ENCODE measurements around the gene IL17RB. TPM values are rescaled to one million over a fixed set of nuclear protein-coding genes. Genes with fewer than 3 reads are reported as not detected.
A peak's percentile ranks its signal among the peaks of the same experiment; 100 is the strongest.

Gene IL17RB
- total RNA-seq, 2 donors from 2014 or later = 6.2 to 8.4 TPM

DNA sequence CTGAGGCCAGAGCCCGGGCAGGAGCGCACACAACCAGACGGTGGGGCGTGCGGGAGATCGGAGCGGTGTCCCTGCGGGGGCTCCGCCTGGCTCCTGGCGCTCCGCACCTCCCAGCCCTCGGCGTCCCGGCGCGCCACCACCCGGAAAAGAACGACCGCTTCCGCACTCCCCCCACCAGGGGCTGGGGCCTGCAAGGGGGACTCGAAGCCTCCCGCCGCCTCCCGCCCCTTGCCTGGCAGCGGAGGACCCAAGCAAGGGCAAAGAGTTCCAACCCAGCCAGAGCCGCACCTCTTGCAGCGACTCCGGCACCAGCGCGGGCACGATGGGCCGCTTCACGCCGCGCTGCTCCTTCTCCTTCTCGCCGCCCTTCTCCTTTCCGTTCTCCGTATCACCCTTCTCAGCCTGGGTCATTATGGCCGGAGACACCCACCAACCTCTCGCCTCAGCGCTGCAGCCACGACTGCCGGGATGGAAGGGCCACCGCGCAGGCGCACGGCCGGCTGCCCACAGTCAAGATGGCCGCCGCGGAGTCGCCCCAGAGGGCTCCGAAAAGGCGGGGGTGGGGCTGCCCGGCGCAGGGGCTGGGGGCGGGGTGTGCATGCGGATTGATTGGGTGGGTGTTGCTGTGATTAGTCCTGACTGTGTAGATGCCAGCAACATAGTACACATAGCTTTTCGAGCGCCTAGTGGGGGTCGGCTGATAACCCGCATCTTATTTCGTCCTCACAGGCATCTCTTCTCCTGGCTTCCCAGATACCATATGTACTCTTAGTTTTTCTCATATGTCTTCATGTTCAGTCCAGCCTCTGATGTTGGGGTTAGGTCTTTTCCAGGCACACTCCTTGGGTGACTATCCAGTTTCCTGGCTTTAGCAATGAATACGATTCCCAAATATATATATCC lies 35.6 kb downstream of the IL17RB start, which contains the start of gene ACTR8:
ACTR8 (minus strand) TSS at position 462 of the 903 bp plus-strand sequence; CDS start at position 411, 51 bp downstream.
- peak within 1 kb of the TSS; percentile 98 for H3K27ac Mint-ChIP-seq
- Histone ChIP-seq H3K9ac (ENCODE audit: extremely low read depth, low read length, poor library complexity, severe bottlenecking) (peak within 1 kb of the TSS; percentile 89), H3K27ac (ENCODE audit: low read depth, low read length) (peak within 1 kb of the TSS; percentile 80), H3K4me1 (ENCODE audit: control insufficient read depth, insufficient read depth, low read length) (peaks cover 3% of the 10 kb centered on the region), H3K4me3 (ENCODE audit: low read length) (peak within 1 kb of the TSS; percentile 98), H3K27me3 (ENCODE audit: control insufficient read depth, insufficient read depth, low read length, poor library complexity, severe bottlenecking) (no peaks in the 10 kb centered on the region), H3K36me3 (ENCODE audit: control insufficient read depth, insufficient read depth, low read length) (peaks cover 61% of the 10 kb centered on the region), H3K9me3 (ENCODE audit: control insufficient read depth, low read length) (no peaks in the 10 kb centered on the region)
- H3K36me3 Mint-ChIP-seq (ENCODE audit: low read depth) = peaks cover 40% of the 10 kb centered on the region
- H3K4me3 Mint-ChIP-seq = peak within 1 kb of the TSS; percentile 96
- TF ChIP-seq, protein P1, sequence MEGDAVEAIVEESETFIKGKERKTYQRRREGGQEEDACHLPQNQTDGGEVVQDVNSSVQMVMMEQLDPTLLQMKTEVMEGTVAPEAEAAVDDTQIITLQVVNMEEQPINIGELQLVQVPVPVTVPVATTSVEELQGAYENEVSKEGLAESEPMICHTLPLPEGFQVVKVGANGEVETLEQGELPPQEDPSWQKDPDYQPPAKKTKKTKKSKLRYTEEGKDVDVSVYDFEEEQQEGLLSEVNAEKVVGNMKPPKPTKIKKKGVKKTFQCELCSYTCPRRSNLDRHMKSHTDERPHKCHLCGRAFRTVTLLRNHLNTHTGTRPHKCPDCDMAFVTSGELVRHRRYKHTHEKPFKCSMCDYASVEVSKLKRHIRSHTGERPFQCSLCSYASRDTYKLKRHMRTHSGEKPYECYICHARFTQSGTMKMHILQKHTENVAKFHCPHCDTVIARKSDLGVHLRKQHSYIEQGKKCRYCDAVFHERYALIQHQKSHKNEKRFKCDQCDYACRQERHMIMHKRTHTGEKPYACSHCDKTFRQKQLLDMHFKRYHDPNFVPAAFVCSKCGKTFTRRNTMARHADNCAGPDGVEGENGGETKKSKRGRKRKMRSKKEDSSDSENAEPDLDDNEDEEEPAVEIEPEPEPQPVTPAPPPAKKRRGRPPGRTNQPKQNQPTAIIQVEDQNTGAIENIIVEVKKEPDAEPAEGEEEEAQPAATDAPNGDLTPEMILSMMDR (conservative IDR thresholded peaks at IDR 0.05) = peak; percentile 55
- 2 to 23% methylated on average over 4 to 65 of the region's 65 CpGs for WGBS, 2 experiments (ENCODE audit: insufficient coverage in 1 of 2, insufficient read length in 1 of 2)
- no peaks in the 10 kb centered on the region for H3K27me3 Mint-ChIP-seq (ENCODE audit: insufficient read depth)
- DNase-seq = peak; percentile 97
- peaks cover 11% of the 10 kb centered on the region for H3K4me1 Mint-ChIP-seq
- no peaks in the 10 kb centered on the region for H3K9me3 Mint-ChIP-seq

DNA sequence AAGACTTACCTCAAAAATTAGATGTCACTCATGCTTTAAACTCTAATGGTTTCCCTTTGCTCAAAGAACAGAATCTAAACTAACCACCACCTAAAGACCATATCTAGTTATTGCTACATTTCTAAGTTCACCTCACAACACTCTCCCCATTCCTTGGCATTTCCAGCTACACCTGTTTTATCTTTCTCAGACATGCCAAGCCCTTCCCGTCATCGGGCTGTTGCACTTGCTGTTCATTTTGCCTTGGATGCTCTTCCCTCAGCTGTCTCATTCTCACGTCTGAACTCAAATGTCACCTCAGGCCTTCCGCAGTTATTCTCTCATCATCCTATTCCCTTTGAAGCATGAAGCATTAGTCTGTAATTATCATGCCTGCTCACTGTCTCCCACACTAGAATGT lies 36.6 kb downstream of the IL17RB start:
- peaks cover 61% of the 10 kb centered on the region for H3K36me3 ChIP-seq (ENCODE audit: control insufficient read depth, insufficient read depth, low read length)

DNA sequence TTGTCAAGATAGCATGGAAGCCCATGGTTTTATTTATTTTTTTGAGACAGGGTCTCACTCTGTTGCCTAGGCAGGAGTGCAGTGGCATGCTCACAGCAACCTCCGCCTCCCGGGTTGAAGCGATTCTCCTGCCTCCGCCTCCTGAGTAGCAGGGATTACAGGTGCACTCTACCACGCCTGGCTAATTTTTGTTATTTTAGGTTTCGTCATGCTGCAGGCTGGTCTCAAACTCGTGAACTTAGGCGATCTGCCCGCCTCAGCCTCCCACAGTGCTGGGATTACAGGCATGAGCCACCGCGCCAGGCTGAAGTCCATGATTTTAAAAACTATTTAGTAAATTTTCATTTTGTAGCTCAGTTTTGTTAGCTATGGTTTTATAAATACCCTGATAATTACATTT lies 38.3 kb downstream of the IL17RB start:
- H3K27me3 ChIP-seq (ENCODE audit: control insufficient read depth, insufficient read depth, low read length, poor library complexity, severe bottlenecking) = no peaks in the 10 kb centered on the region
- H3K9me3 Mint-ChIP-seq = no peaks in the 10 kb centered on the region
- H3K4me3 Mint-ChIP-seq = no peak overlapping the region
- TF ChIP-seq, protein P1 (conservative IDR thresholded peaks at IDR 0.05) = no peak
- H3K9me3 ChIP-seq (ENCODE audit: control insufficient read depth, low read length) = no peaks in the 10 kb centered on the region
- H3K36me3 ChIP-seq (ENCODE audit: control insufficient read depth, insufficient read depth, low read length) = peaks cover 50% of the 10 kb centered on the region
- H3K4me3 ChIP-seq (ENCODE audit: low read length) = no peak overlapping the region
- no peak overlapping the region for H3K9ac ChIP-seq (ENCODE audit: extremely low read depth, low read length, poor library complexity, severe bottlenecking)
- no peaks in the 10 kb centered on the region for H3K27me3 Mint-ChIP-seq (ENCODE audit: insufficient read depth)
- DNase-seq = no peak
- H3K27ac Mint-ChIP-seq = no peak overlapping the region
- H3K27ac ChIP-seq (ENCODE audit: low read depth, low read length) = no peak overlapping the region
- peaks cover 3% of the 10 kb centered on the region for H3K4me1 ChIP-seq (ENCODE audit: control insufficient read depth, insufficient read depth, low read length)
- H3K36me3 Mint-ChIP-seq (ENCODE audit: low read depth) = peaks cover 31% of the 10 kb centered on the region
- WGBS, 2 experiments (ENCODE audit: insufficient coverage in 1 of 2, insufficient read length in 1 of 2) = 93 to 96% methylated on average over 7 to 11 of the region's 11 CpGs
- H3K4me1 Mint-ChIP-seq = peaks cover 11% of the 10 kb centered on the region

More for the DNA sequence above, 36.6 kb downstream of the IL17RB start:
- H3K9ac ChIP-seq (ENCODE audit: extremely low read depth, low read length, poor library complexity, severe bottlenecking) = no peak overlapping the region
- H3K27ac Mint-ChIP-seq = peak overlapping the region; percentile 4
- TF ChIP-seq, protein P1 (conservative IDR thresholded peaks at IDR 0.05) = no peak
- peaks cover 11% of the 10 kb centered on the region for H3K4me1 Mint-ChIP-seq
- H3K27ac ChIP-seq (ENCODE audit: low read depth, low read length) = no peak overlapping the region
- 95 to 100% methylated on average over 4 of the region's 4 CpGs for WGBS, 2 experiments (ENCODE audit: insufficient coverage in 1 of 2, insufficient read length in 1 of 2)
- no peak for DNase-seq
- peaks cover 3% of the 10 kb centered on the region for H3K4me1 ChIP-seq (ENCODE audit: control insufficient read depth, insufficient read depth, low read length)
- no peak overlapping the region for H3K4me3 ChIP-seq (ENCODE audit: low read length)
- no peaks in the 10 kb centered on the region for H3K27me3 Mint-ChIP-seq (ENCODE audit: insufficient read depth)
- no peaks in the 10 kb centered on the region for H3K9me3 ChIP-seq (ENCODE audit: control insufficient read depth, low read length)
- H3K4me3 Mint-ChIP-seq = peak overlapping the region; percentile 96
- no peaks in the 10 kb centered on the region for H3K9me3 Mint-ChIP-seq
- H3K36me3 Mint-ChIP-seq (ENCODE audit: low read depth) = peaks cover 36% of the 10 kb centered on the region
- no peaks in the 10 kb centered on the region for H3K27me3 ChIP-seq (ENCODE audit: control insufficient read depth, insufficient read depth, low read length, poor library complexity, severe bottlenecking)
